Activated naive CD8-positive, alpha-beta T cell treated with anti-CD3 and anti-CD28 coated beads, Interleukin-2, amount 10 ng/mL, durations not matched to agents 7 days and 5 days (primary cell): ENCODE results near the gene ZCCHC7. TPM values are rescaled to one million over a fixed set of nuclear protein-coding genes. Genes with fewer than 3 reads are reported as not detected.

Source experiments
- ATAC-seq: fragments of 150-1000 bp; cut with Tn5 transposase; one replicate; pipeline ENCODE4 v1.10.0; 2021; ENCODE audit warnings: low read depth, moderate library complexity
- POLR2A ChIA-PET: fragments of 350-600 bp; sonication (Branson Sonifier 250); formaldehyde crosslinking; loops from one replicate; lab custom pipeline; 2021; ENCODE audit warnings: antibody characterized with exemption; lab: Charles Lee
- DNase-seq: peaks from one replicate; pipeline ENCODE4 v3.0.0; 2021
- H3K27ac Mint-ChIP-seq: one replicate; pipeline ENCODE4 v1.8.0; 2022; ENCODE audit warnings: mild to moderate bottlenecking, mixed read lengths
- H3K27me3 Mint-ChIP-seq: one replicate; pipeline ENCODE4 v1.8.0; 2022; ENCODE audit warnings: mild to moderate bottlenecking, moderate library complexity, mixed read lengths
- H3K36me3 Mint-ChIP-seq: one replicate; pipeline ENCODE4 v1.8.0; 2021; ENCODE audit warnings: mild to moderate bottlenecking, mixed read lengths
- H3K4me1 Mint-ChIP-seq: one replicate; pipeline ENCODE4 v1.8.0; 2021; ENCODE audit warnings: mixed read lengths
- H3K4me3 Mint-ChIP-seq: one replicate; pipeline ENCODE4 v1.8.0; 2022; ENCODE audit warnings: mild to moderate bottlenecking, moderate library complexity, mixed read lengths
- H3K9me3 Mint-ChIP-seq: one replicate; pipeline ENCODE4 v1.8.0; 2021; ENCODE audit warnings: mixed read lengths
- total RNA-seq, 2 experiments: library from RNA; stranded (reverse); gene quantifications; one replicate each; pipeline ENCODE4 v1.2.3, GENCODE V29; 2021

The ZCCHC7 gene
- total RNA-seq, 2 experiments from 2014 or later, result 32.8 to 33.5 TPM

DNA sequence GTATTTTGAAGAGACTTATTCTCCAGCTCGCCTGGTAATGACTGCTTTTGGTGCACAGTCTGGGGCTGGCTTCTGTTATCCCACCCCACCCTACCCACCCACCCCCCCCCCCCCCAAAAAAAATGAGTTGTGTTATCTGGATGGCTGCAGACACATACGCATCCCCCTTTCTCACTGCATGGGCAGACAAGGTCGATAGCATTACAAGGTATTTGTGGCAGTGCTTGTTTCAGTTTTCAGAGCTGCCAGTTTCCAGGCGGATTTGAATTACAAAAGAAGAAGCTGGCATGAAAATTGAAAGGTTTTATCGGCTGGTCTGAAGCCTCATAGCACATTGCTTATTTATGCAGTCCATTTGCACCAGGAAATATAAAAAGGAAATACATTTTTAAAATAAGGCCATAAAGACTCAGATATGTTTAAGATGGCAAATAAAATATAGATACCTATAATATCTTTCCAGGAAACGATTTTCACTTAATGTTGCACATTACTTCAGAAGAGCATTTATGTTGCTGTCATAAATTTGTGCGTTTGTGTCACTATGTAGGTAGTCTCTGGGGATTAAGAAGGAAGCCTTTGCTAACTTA, 217.0 kb downstream of the ZCCHC7 start:
- Mint-ChIP-seq H3K27me3 (no peaks in the 10 kb centered on the region), H3K4me3 (no peak overlapping the region), H3K27ac (no peak overlapping the region), H3K4me1 (no peaks in the 10 kb centered on the region), H3K36me3 (no peaks in the 10 kb centered on the region), H3K9me3 (no peaks in the 10 kb centered on the region)
- DNase-seq, result no peak
- POLR2A ChIA-PET, result no interaction called here
- no peak for ATAC-seq

DNA sequence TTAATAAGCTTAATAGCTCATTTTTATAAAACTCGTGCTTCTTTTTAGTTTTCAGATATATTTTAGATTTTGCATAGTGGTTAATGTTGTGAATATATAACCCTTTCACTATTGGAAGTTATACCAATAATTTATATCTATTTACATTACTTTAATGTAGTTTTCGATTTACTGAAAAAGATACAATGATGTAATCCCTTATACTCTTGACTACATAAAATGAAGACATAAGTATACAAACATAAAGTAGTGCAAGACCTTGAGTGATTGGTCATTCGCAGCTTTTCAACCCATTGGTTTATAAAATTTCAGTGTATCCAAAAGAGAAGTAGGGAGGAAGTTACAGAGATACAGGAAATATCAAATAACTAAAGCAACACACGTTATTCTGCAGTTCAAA, 217.8 kb downstream of the ZCCHC7 start:
- H3K27me3 Mint-ChIP-seq, result no peaks in the 10 kb centered on the region
- DNase-seq (no peak), ATAC-seq (no peak)
- no peaks in the 10 kb centered on the region for H3K9me3 Mint-ChIP-seq
- POLR2A ChIA-PET, result no interaction called here
- H3K4me3 Mint-ChIP-seq, result no peak overlapping the region
- H3K4me1 Mint-ChIP-seq, result no peaks in the 10 kb centered on the region
- no peaks in the 10 kb centered on the region for H3K36me3 Mint-ChIP-seq
- H3K27ac Mint-ChIP-seq, result no peak overlapping the region

DNA sequence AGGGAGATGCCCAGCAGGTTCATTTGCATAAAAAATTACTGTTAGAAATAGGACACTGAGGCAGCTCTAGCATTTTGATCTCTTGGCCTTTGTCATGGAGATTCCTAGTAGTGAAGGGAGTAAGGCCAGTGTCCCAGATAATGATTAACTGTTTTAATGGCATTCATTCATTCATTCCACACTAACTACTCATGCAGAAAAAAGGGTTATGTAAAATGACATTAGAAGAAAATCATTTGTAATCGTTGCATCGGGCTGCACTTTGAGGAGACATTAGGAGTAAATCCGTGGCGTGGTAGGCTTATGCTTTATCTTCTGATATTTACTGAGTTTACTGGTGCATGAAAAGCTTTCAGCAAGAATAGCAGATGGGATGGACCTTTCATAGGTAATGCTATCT, 219.5 kb downstream of the ZCCHC7 start:
- H3K4me3 Mint-ChIP-seq, result no peak overlapping the region
- ATAC-seq (no peak), DNase-seq (no peak)
- no peaks in the 10 kb centered on the region for H3K27me3 Mint-ChIP-seq
- H3K36me3 Mint-ChIP-seq, result no peaks in the 10 kb centered on the region
- H3K4me1 Mint-ChIP-seq, result no peaks in the 10 kb centered on the region
- H3K9me3 Mint-ChIP-seq, result no peaks in the 10 kb centered on the region
- POLR2A ChIA-PET, result no interaction called here
- H3K27ac Mint-ChIP-seq, result no peak overlapping the region

DNA sequence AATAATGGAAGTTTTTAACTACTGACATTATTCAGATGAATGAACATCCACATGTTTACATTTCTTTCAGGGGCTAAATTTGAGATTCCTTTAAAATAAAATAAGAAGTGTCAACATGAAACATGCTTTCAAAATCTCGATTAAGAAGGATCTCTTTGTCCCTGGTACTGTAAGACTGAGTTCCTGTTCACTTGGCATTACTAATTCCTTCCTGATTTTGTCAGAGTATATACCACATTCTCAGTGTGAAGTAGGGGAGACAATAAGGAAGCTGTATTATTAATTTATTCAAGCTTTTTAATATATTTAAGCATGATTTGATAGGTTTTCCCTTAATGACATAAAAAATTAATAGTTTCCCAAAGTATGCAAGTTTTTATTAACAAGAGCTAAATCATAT, 220.6 kb downstream of the ZCCHC7 start:
- H3K36me3 Mint-ChIP-seq, result no peaks in the 10 kb centered on the region
- H3K9me3 Mint-ChIP-seq, result no peaks in the 10 kb centered on the region
- H3K27ac Mint-ChIP-seq, result no peak overlapping the region
- no peak overlapping the region for H3K4me3 Mint-ChIP-seq
- POLR2A ChIA-PET, result no interaction called here
- no peak for DNase-seq
- no peak for ATAC-seq
- H3K27me3 Mint-ChIP-seq, result no peaks in the 10 kb centered on the region
- H3K4me1 Mint-ChIP-seq, result no peaks in the 10 kb centered on the region

DNA sequence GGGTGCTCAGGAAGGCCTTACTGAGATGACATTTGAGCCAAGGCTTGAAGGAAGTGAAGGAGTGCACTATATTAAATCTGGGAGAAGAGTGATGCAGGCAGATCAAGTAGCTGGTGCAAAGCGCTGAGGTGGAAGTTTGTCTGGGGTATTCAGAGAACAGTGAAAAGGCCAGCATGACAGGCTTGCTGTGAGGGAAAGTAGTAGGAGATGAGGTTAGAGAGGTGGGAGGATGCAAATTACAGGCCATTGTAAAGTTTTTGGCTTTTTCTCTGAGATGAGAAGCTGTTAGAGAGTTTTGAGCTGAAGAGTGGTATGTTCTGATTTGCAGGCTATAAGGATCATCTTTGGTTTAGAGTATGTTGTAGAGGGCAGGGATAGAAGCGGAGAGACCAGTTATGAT, 221.3 kb downstream of the ZCCHC7 start:
- H3K36me3 Mint-ChIP-seq, result no peaks in the 10 kb centered on the region
- no peak overlapping the region for H3K27ac Mint-ChIP-seq
- DNase-seq (no peak), ATAC-seq (no peak)
- POLR2A ChIA-PET, result interaction anchor here (0.6 kb wide), 1 partner anchor 473 kb away, joined by 3 read pairs; no protein-coding TSS in a partner anchor
- no peaks in the 10 kb centered on the region for H3K4me1 Mint-ChIP-seq
- H3K4me3 Mint-ChIP-seq, result no peak overlapping the region
- H3K9me3 Mint-ChIP-seq, result no peaks in the 10 kb centered on the region
- H3K27me3 Mint-ChIP-seq, result no peaks in the 10 kb centered on the region

DNA sequence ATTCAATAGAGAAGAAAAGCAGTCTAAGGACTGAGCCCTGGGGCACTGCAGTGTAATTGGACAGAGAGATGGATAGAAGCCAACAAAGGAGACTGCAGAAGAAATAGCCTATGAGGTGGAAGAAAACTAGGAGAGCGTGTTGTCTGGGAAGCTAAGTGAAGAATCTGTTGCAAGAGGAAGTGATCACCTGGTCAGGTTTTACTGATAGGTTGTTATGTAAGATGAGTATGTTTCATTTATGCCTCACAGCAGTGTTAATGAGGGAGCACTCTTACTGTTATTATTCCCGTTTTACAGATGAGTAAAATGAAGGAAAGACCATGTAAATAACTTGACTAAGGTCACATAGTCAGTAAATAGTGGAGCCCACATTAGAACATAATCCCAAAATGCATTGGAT, 222.1 kb downstream of the ZCCHC7 start:
- POLR2A ChIA-PET, result no interaction called here
- H3K9me3 Mint-ChIP-seq, result no peaks in the 10 kb centered on the region
- ATAC-seq, result no peak
- no peaks in the 10 kb centered on the region for H3K4me1 Mint-ChIP-seq
- no peak overlapping the region for H3K4me3 Mint-ChIP-seq
- H3K36me3 Mint-ChIP-seq, result no peaks in the 10 kb centered on the region
- DNase-seq, result no peak
- H3K27ac Mint-ChIP-seq, result no peak overlapping the region
- no peaks in the 10 kb centered on the region for H3K27me3 Mint-ChIP-seq

DNA sequence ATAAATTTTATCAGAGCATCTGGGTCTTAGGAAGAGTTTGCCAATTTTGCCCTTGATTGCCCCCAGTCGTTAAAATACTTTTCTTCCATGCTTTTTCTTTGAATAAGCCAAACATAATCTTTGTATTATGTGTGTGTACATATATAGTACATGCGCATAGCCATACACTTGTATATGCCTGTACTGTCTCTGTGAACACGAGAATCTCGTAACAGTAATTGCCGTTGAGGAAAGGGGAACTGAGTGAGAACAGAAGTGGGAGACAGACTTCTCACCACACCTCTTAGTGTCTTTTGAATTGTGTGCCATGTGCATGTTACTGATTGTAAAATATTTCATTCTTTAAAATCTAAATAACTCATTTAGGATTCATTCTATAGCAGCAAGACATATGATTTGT, 222.5 kb downstream of the ZCCHC7 start:
- Mint-ChIP-seq H3K27ac (no peak overlapping the region), H3K4me3 (no peak overlapping the region), H3K27me3 (no peaks in the 10 kb centered on the region), H3K4me1 (no peaks in the 10 kb centered on the region), H3K9me3 (no peaks in the 10 kb centered on the region), H3K36me3 (no peaks in the 10 kb centered on the region)
- DNase-seq (no peak), ATAC-seq (no peak)
- POLR2A ChIA-PET, result no interaction called here

DNA sequence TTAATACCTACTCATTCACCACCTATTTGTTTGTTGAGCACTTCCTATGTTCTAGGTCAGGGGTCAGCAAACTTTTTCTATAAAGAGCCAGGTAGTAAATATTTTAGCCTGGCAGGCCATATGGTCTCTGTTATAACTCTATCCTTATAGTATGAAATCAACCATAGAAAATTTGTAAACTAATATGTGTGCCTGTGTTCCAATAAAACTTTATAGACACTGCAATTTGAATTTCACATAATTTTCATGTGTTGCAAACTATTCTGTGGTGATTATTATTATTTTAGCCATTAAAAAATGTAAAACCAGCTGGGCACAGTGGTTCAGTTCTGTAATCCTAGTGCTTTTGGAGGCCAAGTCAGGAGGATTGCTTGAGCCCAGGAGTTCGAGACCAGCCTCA, 223.3 kb downstream of the ZCCHC7 start:
- ATAC-seq, result no peak
- no peak for DNase-seq
- H3K36me3 Mint-ChIP-seq, result no peaks in the 10 kb centered on the region
- H3K27me3 Mint-ChIP-seq, result no peaks in the 10 kb centered on the region
- POLR2A ChIA-PET, result no interaction called here
- H3K4me3 Mint-ChIP-seq, result no peak overlapping the region
- H3K9me3 Mint-ChIP-seq, result no peaks in the 10 kb centered on the region
- no peak overlapping the region for H3K27ac Mint-ChIP-seq
- H3K4me1 Mint-ChIP-seq, result no peaks in the 10 kb centered on the region

DNA sequence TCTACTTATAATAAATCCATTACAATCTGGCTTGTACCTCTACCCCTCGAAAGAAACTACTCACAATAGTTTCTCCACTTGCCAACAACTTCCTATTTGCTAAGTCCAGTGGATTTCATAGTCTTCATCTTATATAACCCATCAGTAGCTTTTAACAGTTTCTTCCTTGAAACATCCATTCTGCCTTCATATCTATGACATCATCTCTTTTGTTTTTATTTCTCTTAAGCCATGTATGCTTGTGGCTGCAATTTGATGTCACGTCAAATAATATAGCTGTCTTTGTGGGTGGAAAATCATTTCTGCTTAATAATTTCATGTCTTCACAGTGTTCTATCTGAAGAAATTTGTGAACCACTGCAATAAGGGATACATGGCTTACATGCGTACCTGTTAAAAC, 224.7 kb downstream of the ZCCHC7 start:
- DNase-seq (no peak), ATAC-seq (no peak)
- no peak overlapping the region for H3K27ac Mint-ChIP-seq
- no peaks in the 10 kb centered on the region for H3K9me3 Mint-ChIP-seq
- POLR2A ChIA-PET, result no interaction called here
- no peaks in the 10 kb centered on the region for H3K4me1 Mint-ChIP-seq
- H3K36me3 Mint-ChIP-seq, result no peaks in the 10 kb centered on the region
- no peak overlapping the region for H3K4me3 Mint-ChIP-seq
- H3K27me3 Mint-ChIP-seq, result no peaks in the 10 kb centered on the region

DNA sequence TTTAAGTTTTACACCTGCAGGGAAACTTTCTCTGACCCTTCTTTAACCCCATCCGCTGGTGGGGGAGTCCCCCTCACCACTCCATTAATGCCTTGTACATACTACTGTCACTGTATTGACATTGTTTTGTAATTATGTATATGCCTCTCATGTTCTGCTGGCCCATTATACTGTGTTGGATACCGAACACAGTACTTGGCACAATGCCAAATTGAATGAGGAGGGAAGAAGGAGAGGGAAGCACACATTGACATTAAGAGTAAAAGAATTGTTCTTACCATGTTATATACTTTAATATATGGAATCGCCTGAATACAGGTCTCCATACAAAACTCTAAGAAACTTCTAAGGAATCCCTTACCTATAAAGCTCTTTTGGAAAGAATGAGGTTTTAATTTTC, 228.5 kb downstream of the ZCCHC7 start:
- Mint-ChIP-seq H3K27ac (no peak overlapping the region), H3K27me3 (no peaks in the 10 kb centered on the region), H3K36me3 (peaks cover 21% of the 10 kb centered on the region), H3K9me3 (no peaks in the 10 kb centered on the region), H3K4me3 (no peak overlapping the region), H3K4me1 (no peaks in the 10 kb centered on the region)
- ATAC-seq (no peak), DNase-seq (no peak)
- POLR2A ChIA-PET, result no interaction called here

DNA sequence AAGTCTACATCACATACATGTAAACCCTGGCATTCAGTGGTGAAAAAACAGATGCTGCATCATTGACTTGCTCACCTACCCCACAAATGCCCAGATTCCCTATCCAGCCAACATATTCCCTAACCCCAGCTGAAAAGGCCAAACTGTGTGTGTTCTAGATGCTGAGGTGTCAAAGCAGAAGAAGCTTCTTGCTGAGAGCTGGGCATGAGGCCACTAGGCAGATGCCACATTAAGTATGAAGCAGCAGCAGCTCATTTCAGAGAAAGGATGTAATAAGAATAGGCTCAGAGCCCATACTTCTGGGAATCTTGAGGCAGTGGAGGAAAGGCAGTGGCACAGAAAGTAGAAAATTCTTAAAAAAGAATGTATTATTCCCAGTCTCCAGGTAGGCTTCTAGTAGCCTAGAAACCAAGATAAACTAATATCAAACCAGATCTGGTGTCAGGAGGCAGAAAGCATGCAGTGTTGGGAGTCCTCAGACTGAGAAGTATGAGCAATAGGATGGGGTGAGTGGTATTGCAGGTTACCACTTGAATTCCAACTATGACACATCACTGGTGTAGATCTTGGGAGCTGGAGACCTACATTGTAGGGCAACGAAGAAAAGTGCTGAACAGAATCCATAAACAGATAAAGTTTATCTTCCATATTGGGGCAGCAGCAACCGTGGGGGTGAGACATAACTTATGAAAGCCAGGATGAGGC, 230.3 kb downstream of the ZCCHC7 start:
- Mint-ChIP-seq H3K27ac (no peak overlapping the region), H3K4me3 (no peak overlapping the region), H3K36me3 (peaks cover 29% of the 10 kb centered on the region), H3K4me1 (no peaks in the 10 kb centered on the region), H3K27me3 (no peaks in the 10 kb centered on the region), H3K9me3 (no peaks in the 10 kb centered on the region)
- POLR2A ChIA-PET, result no interaction called here
- no peak for DNase-seq
- no peak for ATAC-seq

DNA sequence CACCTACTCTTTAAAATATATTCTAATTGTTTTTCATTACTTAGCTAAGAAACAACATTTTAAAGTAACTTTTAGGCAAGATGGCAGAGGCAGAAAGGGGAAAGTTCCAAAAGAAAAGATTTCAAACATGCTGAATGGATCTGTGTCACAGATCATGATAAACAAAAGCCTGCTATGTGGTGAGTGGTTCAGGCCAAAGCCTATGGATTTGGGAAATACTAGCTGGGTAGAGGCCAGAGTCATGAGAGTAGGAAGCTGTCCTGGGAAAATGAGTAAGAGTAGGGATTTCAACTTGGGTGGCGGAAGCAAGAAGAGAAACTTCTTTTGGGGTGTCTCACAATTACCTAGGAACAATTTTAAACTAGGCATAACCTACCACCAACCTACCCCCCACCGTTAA, 233.4 kb downstream of the ZCCHC7 start:
- POLR2A ChIA-PET, result no interaction called here
- DNase-seq (no peak), ATAC-seq (no peak)
- Mint-ChIP-seq H3K9me3 (no peaks in the 10 kb centered on the region), H3K4me1 (peaks cover 2% of the 10 kb centered on the region), H3K27me3 (no peaks in the 10 kb centered on the region), H3K4me3 (no peak overlapping the region), H3K27ac (no peak overlapping the region), H3K36me3 (peaks cover 43% of the 10 kb centered on the region)

DNA sequence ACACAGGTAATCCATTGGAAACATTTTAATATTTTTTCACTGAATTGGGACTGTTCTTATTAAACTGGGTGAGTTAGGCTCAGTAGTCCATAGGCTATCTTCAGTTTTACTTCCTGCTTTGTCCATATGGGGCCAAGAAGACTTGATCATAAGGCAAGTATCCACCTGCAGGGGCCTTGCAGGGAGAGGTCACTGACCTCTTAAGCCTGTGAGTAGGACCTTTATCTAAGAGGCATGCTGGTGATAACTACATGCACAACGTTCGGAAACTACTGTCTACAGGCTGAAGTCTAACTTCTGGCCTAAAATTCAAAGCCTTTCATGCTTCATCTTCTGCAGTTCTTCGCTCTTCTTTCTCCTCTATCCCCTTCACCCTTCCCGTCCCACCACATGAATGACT, 242.1 kb downstream of the ZCCHC7 start:
- no peak overlapping the region for H3K27ac Mint-ChIP-seq
- H3K27me3 Mint-ChIP-seq, result no peaks in the 10 kb centered on the region
- no peaks in the 10 kb centered on the region for H3K4me1 Mint-ChIP-seq
- POLR2A ChIA-PET, result no interaction called here
- no peak overlapping the region for H3K4me3 Mint-ChIP-seq
- no peak for ATAC-seq
- no peaks in the 10 kb centered on the region for H3K9me3 Mint-ChIP-seq
- DNase-seq, result no peak
- H3K36me3 Mint-ChIP-seq, result peaks cover 17% of the 10 kb centered on the region

DNA sequence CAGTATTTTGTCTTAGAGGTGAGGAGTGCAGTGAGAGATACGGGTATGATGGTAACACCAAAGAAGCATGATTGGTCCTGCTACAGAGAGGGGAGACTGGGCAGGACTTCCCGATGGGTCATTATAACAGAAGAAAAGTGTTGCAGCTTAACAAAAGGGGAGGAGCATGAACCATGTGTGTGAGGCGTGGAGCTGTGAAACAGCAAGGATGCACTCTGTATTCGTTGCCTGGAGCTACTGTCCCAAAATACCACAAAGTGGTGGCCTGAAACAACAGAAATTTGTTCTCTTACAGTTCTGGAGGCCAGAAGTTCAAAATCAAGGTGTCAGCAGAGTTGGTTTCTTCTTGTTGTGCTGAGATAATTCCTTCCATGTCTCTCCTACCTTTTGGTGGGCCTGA, 242.8 kb downstream of the ZCCHC7 start:
- peaks cover 14% of the 10 kb centered on the region for H3K36me3 Mint-ChIP-seq
- ATAC-seq (no peak), DNase-seq (no peak)
- H3K27ac Mint-ChIP-seq, result no peak overlapping the region
- H3K9me3 Mint-ChIP-seq, result no peaks in the 10 kb centered on the region
- POLR2A ChIA-PET, result no interaction called here
- H3K4me1 Mint-ChIP-seq, result no peaks in the 10 kb centered on the region
- H3K4me3 Mint-ChIP-seq, result no peak overlapping the region
- no peaks in the 10 kb centered on the region for H3K27me3 Mint-ChIP-seq
